GDM1 (cell line): ENCODE results near the gene TP53TG5.
"Not testable (repeated sequence)": the region's sequence is repeated elsewhere in the genome, so short reads cannot be mapped to it uniquely, and the experiment has no call there.

Source experiments
- DNase-seq: peaks from one replicate; lab custom pipeline; 2025; lab: John Stamatoyannopoulos, UW

The TP53TG5 gene

GRCh38 chr20:45366192-45366591 is 11.9 kb downstream of the TP53TG5 start:
- no peak for DNase-seq

- no peak for DNase-seq
These were observed 12.6 kb downstream of the TP53TG5 start for GRCh38 chr20:45365444-45365970.

- no peak for DNase-seq
These were observed 14.3 kb downstream of the TP53TG5 start for GRCh38 chr20:45363611-45364492.

GRCh38 chr20:45362804-45363610 is 15.1 kb downstream of the TP53TG5 start, which contains the start of gene SYS1:
Gene SYS1 (plus strand): TSS chr20:45363156. CDS start chr20:45363532, 376 bp downstream.
- DNase-seq = peak; percentile 98

GRCh38 chr20:45361793-45362192 is 16.3 kb downstream of the TP53TG5 start:
- peak; percentile 21 for DNase-seq

GRCh38 chr20:45359406-45360148 is 18.5 kb downstream of the TP53TG5 start:
- DNase-seq = no peak

- DNase-seq = no peak
These were observed 19.1 kb downstream of the TP53TG5 start for GRCh38 chr20:45359069-45359405.

- no peak for DNase-seq
These were observed 19.6 kb downstream of the TP53TG5 start for GRCh38 chr20:45358282-45359068.

GRCh38 chr20:45355209-45356084 is 22.7 kb downstream of the TP53TG5 start:
- no peak for DNase-seq

GRCh38 chr20:45354423-45355208 is 23.5 kb downstream of the TP53TG5 start:
- DNase-seq = no peak

- DNase-seq = no peak
These were observed 24.4 kb downstream of the TP53TG5 start for GRCh38 chr20:45353746-45354145.

- no peak for DNase-seq
These were observed 25.4 kb downstream of the TP53TG5 start for GRCh38 chr20:45352729-45353128.

- not testable (repeated sequence) for DNase-seq
These were observed 27.3 kb downstream of the TP53TG5 start for GRCh38 chr20:45350795-45351194.

GRCh38 chr20:45350217-45350616 is 27.9 kb downstream of the TP53TG5 start:
- DNase-seq = no peak

GRCh38 chr20:45347936-45348778 is 30.0 kb downstream of the TP53TG5 start, which contains the start of gene SDC4:
Gene SDC4 (minus strand): TSS chr20:45348424. CDS start chr20:45348384, 40 bp downstream.
- DNase-seq = no peak

GRCh38 chr20:45347297-45347935 is 30.7 kb downstream of the TP53TG5 start:
- no peak for DNase-seq

- no peak for DNase-seq
These were observed 31.3 kb downstream of the TP53TG5 start for GRCh38 chr20:45346851-45347250.

GRCh38 chr20:45346291-45346718 is 31.8 kb downstream of the TP53TG5 start:
- DNase-seq = peak; percentile 21
